Right atrium auricular region (tissue), 2 donors: ENCODE measurements around the gene VASN. TPM values are rescaled to one million over a fixed set of nuclear protein-coding genes. Genes with fewer than 3 reads are reported as not detected.
A peak's percentile ranks its signal among the peaks of the same experiment; 100 is the strongest.

Experiments
- DNase-seq: peaks from one replicate; pipeline ENCODE4 v3.0.0-alpha.2; 2019; ENCODE audit warnings: low spot score
- H3K27ac ChIP-seq, 2 donors: fragments of 200-600 bp; sonication (generic); 1 replicate in 1 of 2; 2 replicates in 1 of 2; pipeline ENCODE4 v1.5.1; 2016 to 2019
- H3K27me3 ChIP-seq, 2 donors: fragments of 200-600 bp; sonication (generic); one replicate each; pipeline versions ENCODE4 v1.5.1 to v1.6.0; 2017 to 2019
- H3K36me3 ChIP-seq: fragments of 200-600 bp; sonication (generic); one replicate; pipeline ENCODE4 v1.5.1; 2016
- H3K4me1 ChIP-seq, 2 donors: fragments of 200-600 bp; sonication (generic); one replicate each; pipeline versions ENCODE4 v1.5.1 to v1.6.0; 2017 to 2019
- H3K4me3 ChIP-seq, 2 donors: fragments of 200-600 bp; sonication (generic); 1 replicate in 1 of 2; 2 replicates in 1 of 2; pipeline ENCODE4 v1.5.1; 2017 to 2019; ENCODE audit warnings: mild to moderate bottlenecking in 1 of 2, moderate library complexity in 1 of 2
- H3K9me3 ChIP-seq, 2 donors: fragments of 200-600 bp; sonication (generic); one replicate each; pipeline ENCODE4 v1.5.1; 2019
- CTCF ChIP-seq, 2 donors: fragments of 200-600 bp; sonication (generic); IDR thresholded peaks; one replicate each; pipeline ENCODE4 v1.5.1; 2019; ENCODE audit warnings: antibody characterized with exemption in 2 of 2
- total RNA-seq, 2 donors: library from RNA; depleted of rRNA; stranded (reverse); fragments of >200 nt; gene quantifications; one replicate each; pipeline ENCODE4 v1.1.0, GENCODE V29; 2016

The VASN gene
- total RNA-seq, 2 donors from 2014 or later = 17.9 to 39.0 TPM

GRCh38 chr16:4344983-4345835 is 26.4 kb upstream of the VASN start:
- peaks cover 0 to 47% of the 10 kb centered on the region in 2 donors for H3K4me1 ChIP-seq
- no peak for DNase-seq
- no peaks in the 10 kb centered on the region for H3K27me3 ChIP-seq
- no peak overlapping the region for H3K4me3 ChIP-seq
- no peaks in the 10 kb centered on the region for H3K36me3 ChIP-seq
- TF ChIP-seq CTCF (IDR thresholded peaks at IDR 0.05) = no peak
- H3K27ac ChIP-seq = no peak overlapping the region
- H3K9me3 ChIP-seq = no peaks in the 10 kb centered on the region

- Histone ChIP-seq H3K27ac (no peak overlapping the region), H3K4me1 (peaks cover 0 to 50% of the 10 kb centered on the region in 2 donors), H3K27me3 (no peaks in the 10 kb centered on the region), H3K4me3 (no peak overlapping the region), H3K36me3 (no peaks in the 10 kb centered on the region), H3K9me3 (no peaks in the 10 kb centered on the region)
- TF ChIP-seq CTCF (IDR thresholded peaks at IDR 0.05) = no peak
- no peak for DNase-seq
Measured at GRCh38 chr16:4345836-4346781, 25.5 kb upstream of the VASN start.

- peaks cover 0 to 50% of the 10 kb centered on the region in 2 donors for H3K4me1 ChIP-seq
- DNase-seq = no peak
- peak overlapping the region in 1 of 2 donors; percentile 57 for H3K27ac ChIP-seq
Measured at GRCh38 chr16:4347010-4347409, 24.6 kb upstream of the VASN start.

GRCh38 chr16:4347765-4348509 is 23.7 kb upstream of the VASN start:
- Histone ChIP-seq H3K4me1 (peaks cover 0 to 47% of the 10 kb centered on the region in 2 donors), H3K36me3 (no peaks in the 10 kb centered on the region), H3K27ac (peak overlapping the region; percentile 43 to 57), H3K4me3 (no peak overlapping the region), H3K27me3 (no peaks in the 10 kb centered on the region), H3K9me3 (no peaks in the 10 kb centered on the region)
- no peak for DNase-seq
- TF ChIP-seq CTCF (IDR thresholded peaks at IDR 0.05) = no peak

More at GRCh38 chr16:4347010-4347409, 24.6 kb upstream of the VASN start:
- no peak for TF ChIP-seq CTCF (IDR thresholded peaks at IDR 0.05)
- Histone ChIP-seq H3K4me3 (no peak overlapping the region), H3K27me3 (no peaks in the 10 kb centered on the region), H3K9me3 (no peaks in the 10 kb centered on the region), H3K36me3 (no peaks in the 10 kb centered on the region)

- H3K27me3 ChIP-seq = no peaks in the 10 kb centered on the region
- DNase-seq = no peak
- peaks cover 0 to 41% of the 10 kb centered on the region in 2 donors for H3K4me1 ChIP-seq
- H3K4me3 ChIP-seq = no peak overlapping the region
- no peaks in the 10 kb centered on the region for H3K9me3 ChIP-seq
- H3K36me3 ChIP-seq = no peaks in the 10 kb centered on the region
- no peak overlapping the region for H3K27ac ChIP-seq
- TF ChIP-seq CTCF (IDR thresholded peaks at IDR 0.05) = no peak
Measured at GRCh38 chr16:4349332-4349731, 22.3 kb upstream of the VASN start.
